GM12892 (cell line): ENCODE data around the gene PMPCB. TPM values are rescaled to one million over a fixed set of nuclear protein-coding genes. Genes with fewer than 3 reads are reported as not detected.
"Not testable (repeated sequence)": the region's sequence is repeated elsewhere in the genome, so short reads cannot be mapped to it uniquely, and the experiment has no call there.

Experiments used
- DNase-seq: peaks from one replicate; pipeline ENCODE4 v3.0.0; 2011; ENCODE audit not compliant: insufficient read length
- FAIRE-seq: peaks from 2 replicates; lab custom pipeline; 2011; peaks lifted over from hg19 to GRCh38; lab: Jason Lieb, UNC
- POLR2A ChIP-seq: IDR thresholded peaks from 2 replicates; pipeline ENCODE4 v1.6.1; 2011; ENCODE audit warnings: low read depth, low read length, control low read depth
- POLR2AphosphoS5 ChIP-seq: IDR thresholded peaks from 2 replicates; pipeline ENCODE4 v1.6.1; 2011; ENCODE audit warnings: low read depth, low read length, control low read depth
- TAF1 ChIP-seq: IDR thresholded peaks from 2 replicates; pipeline ENCODE4 v1.6.1; 2011; ENCODE audit warnings: low read depth, mild to moderate bottlenecking, control low read depth, low read length, borderline replicate concordance
- polyA plus RNA-seq: library from polyadenylated mRNA; unstranded; fragments of >200 nt; gene quantifications from one replicate; pipeline ENCODE4 v1.2.1, GENCODE V29; 2012; ENCODE audit warnings: missing spikeins, inconsistent platforms; ENCODE audit not compliant: missing spikeins

The PMPCB gene, protein sequence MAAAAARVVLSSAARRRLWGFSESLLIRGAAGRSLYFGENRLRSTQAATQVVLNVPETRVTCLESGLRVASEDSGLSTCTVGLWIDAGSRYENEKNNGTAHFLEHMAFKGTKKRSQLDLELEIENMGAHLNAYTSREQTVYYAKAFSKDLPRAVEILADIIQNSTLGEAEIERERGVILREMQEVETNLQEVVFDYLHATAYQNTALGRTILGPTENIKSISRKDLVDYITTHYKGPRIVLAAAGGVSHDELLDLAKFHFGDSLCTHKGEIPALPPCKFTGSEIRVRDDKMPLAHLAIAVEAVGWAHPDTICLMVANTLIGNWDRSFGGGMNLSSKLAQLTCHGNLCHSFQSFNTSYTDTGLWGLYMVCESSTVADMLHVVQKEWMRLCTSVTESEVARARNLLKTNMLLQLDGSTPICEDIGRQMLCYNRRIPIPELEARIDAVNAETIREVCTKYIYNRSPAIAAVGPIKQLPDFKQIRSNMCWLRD
- polyA plus RNA-seq: 100 TPM

DNA sequence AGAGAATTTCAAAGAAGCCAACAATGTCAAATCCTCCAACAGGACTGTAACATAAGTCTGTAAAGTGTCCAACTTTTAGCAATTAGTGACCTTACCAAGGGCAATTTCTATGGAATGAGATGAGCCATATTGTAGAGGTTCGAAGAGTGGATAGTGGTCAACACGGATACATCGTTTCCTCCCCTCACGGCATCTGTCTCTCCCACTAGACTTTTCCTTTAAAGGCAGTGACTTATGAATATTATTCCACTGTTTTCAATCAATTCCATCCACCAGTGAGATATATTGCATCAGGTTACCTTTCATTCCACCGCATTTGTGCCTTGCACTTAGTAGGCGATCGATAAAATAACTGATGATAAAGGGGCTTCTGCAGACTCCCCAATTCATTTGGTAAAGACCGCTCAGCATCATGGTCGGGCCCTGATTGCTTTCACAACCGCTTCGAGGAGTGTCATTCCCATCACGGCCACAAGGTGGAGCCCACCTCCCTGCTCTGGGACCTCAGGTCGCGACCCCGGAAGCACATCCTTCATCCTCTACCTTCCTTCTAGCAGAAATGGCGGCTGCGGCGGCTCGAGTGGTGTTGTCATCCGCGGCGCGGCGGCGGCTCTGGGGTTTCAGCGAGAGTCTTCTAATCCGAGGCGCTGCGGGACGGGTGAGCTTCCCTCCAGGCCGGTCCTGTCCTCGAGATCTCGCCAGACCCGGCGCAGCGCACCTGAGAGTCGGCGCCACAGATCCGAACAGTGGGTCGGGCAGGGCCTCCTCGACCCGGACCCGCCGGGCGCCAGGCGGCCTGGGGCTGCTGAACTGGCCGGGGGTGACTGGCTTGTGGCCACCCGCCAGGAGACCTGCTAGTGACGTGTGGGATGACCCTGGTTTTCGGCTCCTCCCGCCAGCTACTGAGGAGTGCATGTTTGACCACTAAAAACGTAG lies at the start of gene PMPCB:
Gene PMPCB, plus strand, starts transcription at position 535 of the 936 bp plus-strand sequence. Its CDS starts 25 bp downstream, at position 560.
- peak; percentile 97 for FAIRE-seq
- DNase-seq: peak; percentile 68
- TF ChIP-seq POLR2AphosphoS5 (peak; percentile 81), TAF1 (peak; percentile 81), POLR2A (peak; percentile 81)

DNA sequence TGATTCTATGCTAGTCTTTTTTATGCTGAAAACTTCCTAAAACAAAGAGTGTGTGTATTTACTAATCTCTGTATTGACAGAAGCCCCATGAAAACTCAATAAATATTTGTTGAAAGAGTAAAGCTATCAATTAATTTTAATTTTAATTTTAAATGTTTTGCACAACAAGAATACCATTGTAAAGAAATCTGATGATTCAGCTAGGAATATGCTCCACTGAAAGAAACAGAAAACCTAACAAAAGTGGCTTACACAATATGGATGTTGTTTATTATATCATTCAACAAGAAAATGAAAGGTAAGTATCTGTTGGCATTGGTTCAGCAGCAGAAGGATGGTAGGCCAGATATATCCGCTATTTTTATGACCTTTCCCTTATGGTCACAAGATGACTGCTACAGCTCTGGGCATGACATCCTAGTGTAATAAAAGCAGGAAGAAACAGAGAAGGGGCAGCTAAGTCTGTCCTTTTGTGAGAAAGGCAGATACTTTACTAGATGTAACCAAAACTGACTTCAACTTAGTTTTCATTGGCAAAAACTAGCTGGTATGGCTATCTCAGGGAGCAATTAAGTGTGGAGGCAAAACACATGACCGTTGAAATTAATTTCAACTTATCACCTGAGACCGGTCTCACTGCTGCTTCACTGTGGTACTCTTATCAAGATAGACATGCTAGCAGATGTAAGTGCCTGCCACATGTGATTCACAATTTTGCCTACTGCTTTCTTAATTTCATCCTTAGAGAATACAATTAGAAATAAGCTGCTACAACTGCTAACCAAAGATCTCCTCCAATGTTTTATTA lies 43.3 kb upstream of the PMPCB start:
- not testable (repeated sequence) for FAIRE-seq, DNase-seq

DNA sequence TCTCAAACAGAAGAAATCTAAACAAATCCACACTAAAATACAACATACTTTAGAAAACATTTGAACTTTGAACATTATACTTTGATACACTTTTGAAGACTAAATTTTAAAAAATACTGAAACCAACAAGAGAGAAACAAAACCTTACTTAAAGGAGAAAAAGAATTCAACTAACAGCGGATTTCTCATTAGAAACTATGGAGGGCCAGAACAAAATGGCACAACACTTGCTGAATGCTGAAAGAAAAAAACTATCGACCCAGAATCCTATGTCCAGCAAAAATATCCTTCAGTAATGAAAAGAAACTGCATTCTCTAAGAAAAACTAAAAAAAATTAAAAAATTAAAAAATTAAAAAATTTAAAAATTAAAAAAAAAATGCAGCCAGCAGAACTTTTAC lies 33.2 kb upstream of the PMPCB start:
- not testable (repeated sequence) for FAIRE-seq, DNase-seq

DNA sequence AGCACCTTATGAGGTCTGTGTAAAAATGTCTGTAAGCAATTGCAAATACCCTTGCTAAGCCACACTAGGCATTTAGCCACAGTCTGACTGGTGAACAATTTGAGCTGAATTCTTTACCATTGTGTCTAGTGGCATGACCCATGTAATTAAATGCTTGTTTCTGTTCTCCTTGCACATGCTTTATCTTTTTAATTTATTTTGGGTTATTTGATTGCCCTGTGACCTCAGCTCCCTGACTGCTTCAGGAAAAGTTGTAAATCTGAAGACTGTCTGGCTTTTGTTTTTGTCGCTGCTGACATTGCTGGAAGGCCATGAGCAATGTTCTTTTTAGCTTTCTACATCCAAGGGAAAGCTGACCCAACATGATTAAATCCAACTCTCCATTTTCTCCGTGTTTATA lies 31.0 kb upstream of the PMPCB start:
- FAIRE-seq: not testable (repeated sequence)

DNA sequence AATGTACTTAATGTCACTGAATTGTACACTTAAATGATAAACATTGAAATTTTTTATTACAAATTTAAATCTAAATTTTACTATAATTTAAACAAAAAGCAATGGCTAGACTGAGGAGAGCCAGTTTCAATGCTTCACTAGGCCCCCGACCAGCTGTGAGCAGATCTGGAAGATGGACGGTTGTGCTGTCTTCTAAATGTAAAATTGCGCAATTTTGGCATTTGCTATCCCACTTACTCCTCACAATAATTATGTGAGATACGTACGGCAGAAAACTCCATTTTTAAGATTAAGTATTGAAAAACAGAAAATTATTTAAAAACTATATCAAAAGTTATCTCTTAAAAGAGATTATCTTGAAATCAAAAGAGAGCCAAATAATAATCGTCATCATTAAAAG lies 23.9 kb upstream of the PMPCB start:
- not testable (repeated sequence) for DNase-seq, FAIRE-seq

More for the DNA sequence above, 31.0 kb upstream of the PMPCB start:
- not testable (repeated sequence) for DNase-seq

DNA sequence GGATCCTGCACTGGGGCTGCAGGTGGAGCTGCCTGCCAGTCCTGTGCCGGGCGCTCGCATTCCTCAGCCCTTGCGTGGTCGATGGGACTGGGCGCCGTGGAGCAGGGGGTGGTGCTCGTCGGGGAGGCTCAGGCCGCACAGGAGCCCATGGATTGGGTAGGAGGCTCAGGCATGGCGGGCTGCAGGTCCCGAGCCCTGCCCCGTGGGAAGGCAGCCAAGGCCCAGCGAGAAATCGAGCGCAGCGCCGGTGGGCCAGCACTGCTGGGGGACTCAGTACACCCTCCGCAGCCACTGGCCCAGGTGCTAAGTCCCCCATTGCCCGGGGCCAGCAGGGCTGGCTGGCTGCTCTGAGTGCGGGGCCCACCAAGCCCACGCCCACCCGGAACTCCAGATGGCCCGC lies 22.4 kb upstream of the PMPCB start:
- not testable (repeated sequence) for FAIRE-seq, DNase-seq

DNA sequence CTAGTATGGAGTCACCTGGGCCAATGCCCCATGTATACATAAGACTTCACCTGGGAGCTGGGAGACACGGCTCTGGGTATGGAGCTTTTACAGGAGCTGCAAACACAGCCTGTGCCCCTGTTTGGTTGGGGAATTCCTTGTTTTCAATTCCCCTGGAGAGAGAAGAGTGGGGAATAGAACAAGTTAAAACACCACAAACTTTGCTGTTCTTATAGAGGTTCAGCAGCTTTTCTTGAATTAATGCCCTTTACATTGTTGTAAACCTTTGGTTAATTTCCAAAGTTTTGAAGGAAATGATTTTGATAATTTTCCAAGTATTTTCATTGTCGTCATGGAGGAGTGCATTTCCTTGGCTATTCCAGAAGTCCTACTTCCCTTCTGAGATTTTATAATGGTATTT lies 19.0 kb upstream of the PMPCB start:
- not testable (repeated sequence) for DNase-seq, FAIRE-seq

DNA sequence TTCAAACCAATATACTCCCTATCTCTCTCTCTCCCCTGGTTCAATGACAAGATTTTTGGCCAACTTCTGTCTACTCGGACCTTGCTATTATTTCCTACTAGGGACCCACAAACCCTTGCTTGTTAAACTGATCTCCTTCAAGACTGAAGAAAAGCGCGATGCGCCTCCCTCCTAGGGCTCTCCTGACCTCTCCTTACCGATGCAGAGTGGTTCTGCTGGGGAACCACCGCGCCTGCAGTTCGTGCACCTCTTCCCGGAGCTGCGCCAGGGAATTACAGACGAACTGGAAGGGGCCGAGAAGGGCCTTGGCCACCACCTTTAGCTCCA lies 17.6 kb upstream of the PMPCB start:
- DNase-seq, FAIRE-seq: not testable (repeated sequence)

DNA sequence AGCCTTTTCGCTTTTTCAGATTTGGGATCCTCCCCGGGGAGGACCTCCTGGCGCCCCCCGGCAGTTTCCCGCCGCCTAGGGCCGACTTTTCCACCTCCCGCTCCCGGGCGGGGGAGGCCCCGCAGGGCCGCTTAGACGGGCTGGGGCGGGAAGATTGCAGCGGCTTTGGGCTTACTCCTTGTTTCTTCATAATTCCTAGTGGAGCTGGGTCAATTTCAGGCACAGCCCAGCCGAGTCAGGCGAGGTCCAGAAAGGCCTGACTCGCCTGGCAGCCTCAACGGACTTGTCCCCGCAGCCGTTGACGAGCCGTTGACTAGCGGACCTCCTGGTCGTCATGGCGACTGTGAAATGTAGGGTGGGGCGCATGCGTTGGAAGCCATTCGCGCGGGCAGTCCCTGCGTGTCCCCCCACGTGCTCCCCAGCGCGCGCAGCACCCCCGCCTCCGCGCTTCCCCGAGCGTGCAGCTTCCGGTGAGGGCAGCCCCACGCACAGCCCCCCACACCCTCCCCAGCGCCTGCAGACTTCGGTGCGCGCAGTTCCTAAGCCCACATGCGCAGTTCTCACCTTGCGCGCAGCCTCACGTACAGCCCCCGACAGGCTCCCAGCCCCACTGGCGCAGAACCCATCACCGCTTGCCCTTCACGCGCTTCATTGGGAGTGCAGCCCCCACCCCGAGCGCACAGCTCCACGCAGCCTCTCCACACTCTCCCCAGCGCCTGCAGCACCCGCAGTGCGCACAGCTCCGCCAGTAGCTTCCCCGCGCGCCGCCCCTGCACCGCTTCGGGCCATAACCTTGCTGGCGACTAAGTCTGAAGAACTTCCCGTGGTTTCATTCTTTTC lies 17.1 kb upstream of the PMPCB start:
- peak; percentile 71 for FAIRE-seq
- not testable (repeated sequence) for DNase-seq
- peak; percentile 35; the same call in 1 of the 2 replicates for TF ChIP-seq POLR2A
- TF ChIP-seq POLR2AphosphoS5: 0 out of 2 replicates have a peak, but pooled peaks have one; percentile 20

DNA sequence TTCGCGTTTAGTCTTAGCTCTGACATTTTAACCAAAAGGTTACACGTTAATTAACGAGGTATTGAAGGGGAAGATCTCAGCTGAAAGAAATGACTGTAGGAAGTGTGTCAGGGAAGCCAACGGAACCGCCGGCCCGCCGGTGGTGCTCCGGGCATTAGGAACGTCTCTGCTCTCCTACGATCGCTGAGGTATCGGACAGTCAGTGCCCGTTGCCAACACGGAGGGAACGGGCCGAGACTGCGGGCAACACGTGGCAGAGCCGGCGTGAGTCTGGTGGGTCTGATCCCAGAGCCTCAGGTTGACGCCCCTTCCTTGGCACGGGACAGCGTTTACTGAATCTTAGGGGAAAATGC lies 16.5 kb upstream of the PMPCB start:
- DNase-seq, FAIRE-seq: not testable (repeated sequence)

DNA sequence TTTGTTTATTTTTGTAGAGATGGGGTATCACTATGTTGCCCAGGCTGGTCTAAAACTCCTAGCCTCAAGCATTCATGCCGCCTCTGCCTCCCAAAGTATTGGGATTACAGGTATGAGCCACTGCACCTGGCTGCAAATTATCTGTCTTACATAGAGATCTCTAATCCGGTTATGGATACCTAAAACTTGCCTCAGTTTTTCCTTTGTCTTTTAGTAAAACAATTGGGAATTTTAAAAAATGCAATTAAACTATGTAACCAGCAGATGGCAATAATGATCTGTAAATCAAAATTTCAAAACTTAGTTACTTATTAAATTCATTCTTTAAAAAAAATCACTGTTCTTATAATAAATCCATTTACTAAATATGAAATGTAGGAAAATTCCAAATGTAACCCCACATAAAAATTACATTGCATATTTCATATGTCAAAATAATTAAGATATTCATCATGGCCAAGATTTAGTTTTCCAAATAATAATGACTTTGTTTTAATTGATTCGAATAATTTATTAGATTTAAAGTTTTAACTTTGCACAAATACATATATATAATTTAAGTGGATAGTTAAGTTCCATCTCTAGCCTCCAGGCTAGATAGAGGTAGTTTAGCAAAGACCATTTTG lies 14.3 kb upstream of the PMPCB start:
- not testable (repeated sequence) for DNase-seq, FAIRE-seq

DNA sequence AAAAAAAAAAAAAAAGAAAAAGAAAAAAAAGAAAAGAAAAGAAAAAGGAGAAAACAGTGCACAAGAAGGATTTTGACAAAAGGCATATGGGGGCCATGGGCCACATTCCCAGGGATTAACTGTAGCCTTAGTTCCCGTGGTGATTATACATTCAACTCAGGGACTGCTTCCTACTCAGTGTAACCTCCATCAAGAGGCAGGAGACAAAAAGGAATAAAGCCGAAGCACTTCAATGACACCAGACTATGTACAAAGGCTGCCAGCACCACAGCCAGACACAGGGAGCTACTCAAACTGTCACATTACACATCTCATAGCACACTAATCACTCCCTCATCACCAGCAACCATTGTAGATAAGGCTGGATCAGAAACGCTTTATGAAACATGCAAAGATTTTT lies 5.1 kb upstream of the PMPCB start:
- TF ChIP-seq POLR2AphosphoS5: no peak
- TF ChIP-seq POLR2A: no peak
- TF ChIP-seq TAF1: no peak
- no peak for FAIRE-seq
- no peak for DNase-seq
